ENCODE results near the gene AQP3. TPM values are rescaled to one million over a fixed set of nuclear protein-coding genes. Genes with fewer than 3 reads are reported as not detected.
"Not testable (repeated sequence)": the region's sequence is repeated elsewhere in the genome, so short reads cannot be mapped to it uniquely, and the experiment has no call there.

The AQP3 gene
- total and polyA plus RNA-seq, 2 donors (not counting 1 experiment from before 2014, with no cell fraction given): 3.2 to 16.2 TPM

DNA sequence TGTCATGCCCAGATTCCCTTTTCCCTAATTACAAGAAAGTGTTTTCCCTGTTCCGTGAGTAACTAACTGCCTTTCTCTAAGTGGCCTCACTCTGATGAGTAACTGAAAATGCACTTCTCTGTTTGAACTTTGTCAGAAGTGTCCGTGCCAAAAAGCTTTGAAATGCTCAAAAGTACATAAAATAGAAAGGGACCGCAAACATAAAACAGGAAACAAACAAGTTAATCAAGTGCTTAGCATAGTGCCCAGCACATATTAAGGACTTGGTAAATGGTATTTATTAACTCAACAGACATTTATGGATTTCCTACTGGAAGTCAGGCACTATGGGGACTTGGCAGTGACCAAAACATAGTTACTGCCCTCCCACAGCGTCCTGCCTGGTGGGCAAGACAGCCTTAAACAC is 22.3 kb downstream of the AQP3 start:
- H3K4me2 ChIP-seq (ENCODE audit: extremely low read depth, insufficient read depth, low read length): no peak overlapping the region
- H2AFZ ChIP-seq (ENCODE audit: low read length): no peak overlapping the region
- DNase-seq (ENCODE audit: low read depth in 2 of 2): peak; percentile 26 to 34
- no peaks in the 10 kb centered on the region for H3K36me3 ChIP-seq (ENCODE audit: control insufficient read depth, insufficient read depth, low read length)
- H3K27me3 ChIP-seq (ENCODE audit: control insufficient read depth, insufficient read depth, low read length): peaks cover 2% of the 10 kb centered on the region
- H3K79me2 ChIP-seq (ENCODE audit: control insufficient read depth, insufficient read depth, low read length): no peaks in the 10 kb centered on the region
- H3K27ac ChIP-seq (ENCODE audit: insufficient read depth, low read length): no peak overlapping the region
- H3K9me3 ChIP-seq (ENCODE audit: control insufficient read depth, insufficient read depth, low read depth, low read length): no peaks in the 10 kb centered on the region
- no peak overlapping the region for H3K9ac ChIP-seq (ENCODE audit: insufficient read depth, low read length)
- H3K4me1 ChIP-seq (ENCODE audit: control insufficient read depth, extremely low read depth, insufficient read depth, low read length): no peaks in the 10 kb centered on the region
- H3K4me3 ChIP-seq (replicated peaks in 1 of 4; ENCODE audit: control extremely low read depth in 1 of 4, insufficient read depth in 1 of 4, low read depth in 3 of 4, low read length in 4 of 4): no peak overlapping the region
- TF ChIP-seq, protein P1, sequence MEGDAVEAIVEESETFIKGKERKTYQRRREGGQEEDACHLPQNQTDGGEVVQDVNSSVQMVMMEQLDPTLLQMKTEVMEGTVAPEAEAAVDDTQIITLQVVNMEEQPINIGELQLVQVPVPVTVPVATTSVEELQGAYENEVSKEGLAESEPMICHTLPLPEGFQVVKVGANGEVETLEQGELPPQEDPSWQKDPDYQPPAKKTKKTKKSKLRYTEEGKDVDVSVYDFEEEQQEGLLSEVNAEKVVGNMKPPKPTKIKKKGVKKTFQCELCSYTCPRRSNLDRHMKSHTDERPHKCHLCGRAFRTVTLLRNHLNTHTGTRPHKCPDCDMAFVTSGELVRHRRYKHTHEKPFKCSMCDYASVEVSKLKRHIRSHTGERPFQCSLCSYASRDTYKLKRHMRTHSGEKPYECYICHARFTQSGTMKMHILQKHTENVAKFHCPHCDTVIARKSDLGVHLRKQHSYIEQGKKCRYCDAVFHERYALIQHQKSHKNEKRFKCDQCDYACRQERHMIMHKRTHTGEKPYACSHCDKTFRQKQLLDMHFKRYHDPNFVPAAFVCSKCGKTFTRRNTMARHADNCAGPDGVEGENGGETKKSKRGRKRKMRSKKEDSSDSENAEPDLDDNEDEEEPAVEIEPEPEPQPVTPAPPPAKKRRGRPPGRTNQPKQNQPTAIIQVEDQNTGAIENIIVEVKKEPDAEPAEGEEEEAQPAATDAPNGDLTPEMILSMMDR (conservative IDR thresholded peaks at IDR 0.05 in 1 of 2, IDR thresholded peaks at IDR 0.05 in 1 of 2; ENCODE audit: low read depth in 1 of 2, low read length in 2 of 2): no peak
- no peak for TF ChIP-seq EZH2 (IDR thresholded peaks at IDR 0.05; ENCODE audit: low read length, missing control alignments)
- H4K20me1 ChIP-seq (ENCODE audit: control insufficient read depth, extremely low read depth, insufficient read depth, low read length): no peaks in the 10 kb centered on the region

DNA sequence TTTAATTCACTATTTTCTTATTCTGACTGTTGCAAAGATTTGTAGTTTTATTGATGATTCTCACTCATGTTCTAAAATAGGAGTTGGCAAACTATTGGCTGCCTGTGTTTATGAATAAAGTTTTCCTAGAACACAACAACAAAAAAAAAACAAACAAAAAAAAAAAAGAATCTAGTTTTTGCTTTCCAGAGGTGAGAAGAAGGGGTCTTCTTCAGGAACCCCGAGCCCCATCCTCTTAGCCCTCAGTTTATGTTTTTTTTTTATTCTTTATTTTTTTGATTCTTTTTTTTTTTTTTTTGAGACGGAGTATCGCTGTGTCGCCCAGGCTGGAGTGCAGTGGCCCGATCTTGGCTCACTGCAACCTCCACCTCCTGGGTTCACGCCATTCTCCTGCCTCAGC is 22.9 kb downstream of the AQP3 start:
- not testable (repeated sequence) for H3K27me3 ChIP-seq (ENCODE audit: control insufficient read depth, insufficient read depth, low read length); H3K4me2 ChIP-seq (ENCODE audit: extremely low read depth, insufficient read depth, low read length); H3K4me1 ChIP-seq (ENCODE audit: control insufficient read depth, extremely low read depth, insufficient read depth, low read length); H2AFZ ChIP-seq (ENCODE audit: low read length); DNase-seq (ENCODE audit: low read depth in 2 of 2); H3K9ac ChIP-seq (ENCODE audit: insufficient read depth, low read length); H3K27ac ChIP-seq (ENCODE audit: insufficient read depth, low read length); H4K20me1 ChIP-seq (ENCODE audit: control insufficient read depth, extremely low read depth, insufficient read depth, low read length); H3K79me2 ChIP-seq (ENCODE audit: control insufficient read depth, insufficient read depth, low read length); H3K4me3 ChIP-seq (replicated peaks in 1 of 4; ENCODE audit: control extremely low read depth in 1 of 4, insufficient read depth in 1 of 4, low read depth in 3 of 4, low read length in 4 of 4); H3K9me3 ChIP-seq (ENCODE audit: control insufficient read depth, insufficient read depth, low read depth, low read length); H3K36me3 ChIP-seq (ENCODE audit: control insufficient read depth, insufficient read depth, low read length)

DNA sequence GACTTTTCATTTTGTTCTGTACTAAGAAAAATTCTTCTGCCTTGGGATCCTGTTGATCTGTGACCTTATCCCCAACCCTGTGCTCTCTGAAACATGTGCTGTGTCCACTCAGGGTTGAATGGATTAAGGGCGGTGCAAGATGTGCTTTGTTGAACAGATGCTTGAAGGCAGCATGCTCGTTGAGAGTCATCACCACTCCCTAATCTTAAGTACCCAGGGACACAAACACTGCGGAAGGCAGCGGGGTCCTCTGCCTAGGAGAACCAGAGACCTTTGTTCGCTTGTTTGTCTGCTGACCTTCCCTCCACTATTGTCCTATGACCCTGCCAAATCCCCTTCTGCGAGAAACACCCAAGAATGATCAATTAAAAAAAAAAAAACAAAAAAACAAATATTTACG is 23.4 kb downstream of the AQP3 start:
- H3K27me3 ChIP-seq (ENCODE audit: control insufficient read depth, insufficient read depth, low read length): not testable (repeated sequence)

DNA sequence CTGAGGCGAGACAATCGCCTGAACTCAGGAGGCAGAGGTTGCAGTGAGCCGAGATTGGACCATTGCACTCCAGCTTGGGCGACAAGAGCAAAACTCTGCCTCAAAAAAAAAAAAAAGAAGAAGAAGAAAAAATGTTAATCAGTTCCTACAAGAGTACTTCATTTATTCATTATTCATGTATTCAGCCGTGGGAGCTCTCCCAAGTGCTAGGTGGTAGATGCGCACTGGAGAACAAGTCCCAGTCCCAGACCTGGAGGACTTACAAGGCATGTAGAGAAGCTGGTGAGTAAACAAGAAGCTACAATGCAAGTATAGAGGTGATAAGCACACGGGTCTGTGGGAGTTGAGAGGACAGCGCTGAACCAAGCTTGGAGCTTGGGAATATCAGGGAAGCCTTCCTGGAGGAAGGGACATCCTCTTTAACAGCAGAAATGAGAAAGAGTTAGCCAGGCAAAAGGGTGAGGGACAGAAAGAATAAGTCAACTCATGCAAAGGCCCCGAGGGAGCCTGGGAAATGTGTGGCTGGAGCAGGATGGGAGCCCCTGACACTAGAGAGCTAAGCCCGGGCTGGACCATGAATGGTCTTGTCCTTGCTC is 27.6 kb downstream of the AQP3 start:
- DNase-seq (ENCODE audit: low read depth in 2 of 2): no peak
- Histone ChIP-seq H2AFZ (ENCODE audit: low read length) (no peak overlapping the region), H4K20me1 (ENCODE audit: control insufficient read depth, extremely low read depth, insufficient read depth, low read length) (no peaks in the 10 kb centered on the region), H3K79me2 (ENCODE audit: control insufficient read depth, insufficient read depth, low read length) (no peaks in the 10 kb centered on the region), H3K27me3 (ENCODE audit: control insufficient read depth, insufficient read depth, low read length) (peaks cover 9% of the 10 kb centered on the region), H3K4me1 (ENCODE audit: control insufficient read depth, extremely low read depth, insufficient read depth, low read length) (no peaks in the 10 kb centered on the region), H3K4me2 (ENCODE audit: extremely low read depth, insufficient read depth, low read length) (no peak overlapping the region), H3K36me3 (ENCODE audit: control insufficient read depth, insufficient read depth, low read length) (no peaks in the 10 kb centered on the region), H3K9ac (ENCODE audit: insufficient read depth, low read length) (no peak overlapping the region), H3K9me3 (ENCODE audit: control insufficient read depth, insufficient read depth, low read depth, low read length) (no peaks in the 10 kb centered on the region), H3K4me3 (replicated peaks in 1 of 4; ENCODE audit: control extremely low read depth in 1 of 4, insufficient read depth in 1 of 4, low read depth in 3 of 4, low read length in 4 of 4) (no peak overlapping the region), H3K27ac (ENCODE audit: insufficient read depth, low read length) (no peak overlapping the region)
- no peak for TF ChIP-seq EZH2 (IDR thresholded peaks at IDR 0.05; ENCODE audit: low read length, missing control alignments)
- TF ChIP-seq, protein P1 (conservative IDR thresholded peaks at IDR 0.05 in 1 of 2, IDR thresholded peaks at IDR 0.05 in 1 of 2; ENCODE audit: low read depth in 1 of 2, low read length in 2 of 2): no peak

More for the DNA sequence above, 23.4 kb downstream of the AQP3 start:
- not testable (repeated sequence) for H3K4me2 ChIP-seq (ENCODE audit: extremely low read depth, insufficient read depth, low read length); H3K9ac ChIP-seq (ENCODE audit: insufficient read depth, low read length); H3K27ac ChIP-seq (ENCODE audit: insufficient read depth, low read length); H3K4me1 ChIP-seq (ENCODE audit: control insufficient read depth, extremely low read depth, insufficient read depth, low read length); H3K79me2 ChIP-seq (ENCODE audit: control insufficient read depth, insufficient read depth, low read length); DNase-seq (ENCODE audit: low read depth in 2 of 2); H3K4me3 ChIP-seq (replicated peaks in 1 of 4; ENCODE audit: control extremely low read depth in 1 of 4, insufficient read depth in 1 of 4, low read depth in 3 of 4, low read length in 4 of 4); H3K9me3 ChIP-seq (ENCODE audit: control insufficient read depth, insufficient read depth, low read depth, low read length); H2AFZ ChIP-seq (ENCODE audit: low read length); H4K20me1 ChIP-seq (ENCODE audit: control insufficient read depth, extremely low read depth, insufficient read depth, low read length); H3K36me3 ChIP-seq (ENCODE audit: control insufficient read depth, insufficient read depth, low read length)
